ENCODE data around the gene GNG7.
"Not testable (repeated sequence)": the region's sequence is repeated elsewhere in the genome, so short reads cannot be mapped to it uniquely, and the experiment has no call there.

The GNG7 gene

GRCh38 chr19:2679439-2679838, 23.1 kb downstream of the GNG7 start:
- ATAC-seq (no peak), DNase-seq (no peak)
- Mint-ChIP-seq H3K27me3 (peaks cover 2% of the 10 kb centered on the region), H3K4me3 (no peak overlapping the region), H3K4me1 (peaks cover 18% of the 10 kb centered on the region), H3K9me3 (no peaks in the 10 kb centered on the region), H3K36me3 (ENCODE audit: low read depth) (peaks cover 5% of the 10 kb centered on the region), H3K27ac (peak overlapping the region; percentile 25)

DNA sequence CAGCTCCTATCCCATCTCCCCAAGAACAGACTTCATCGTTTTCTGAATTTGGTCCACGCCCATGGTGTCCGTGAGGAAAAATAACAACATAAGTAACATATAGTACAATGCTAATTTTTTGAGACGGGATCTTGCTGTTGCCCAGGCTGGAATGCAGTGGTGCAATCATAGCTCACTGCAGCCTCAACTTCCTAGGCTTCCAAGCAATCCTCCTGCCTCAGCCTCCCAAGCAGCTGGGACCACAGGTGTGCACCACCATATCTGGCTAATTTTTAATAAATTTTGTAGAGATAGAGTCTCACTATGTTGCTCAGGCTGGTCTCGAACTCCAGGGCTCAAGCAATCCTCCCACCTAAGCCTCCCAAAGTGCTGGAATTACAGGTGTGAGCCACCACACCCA, 23.5 kb downstream of the GNG7 start:
- not testable (repeated sequence) for H3K9me3 Mint-ChIP-seq; H3K36me3 Mint-ChIP-seq (ENCODE audit: low read depth); H3K4me3 Mint-ChIP-seq; H3K27me3 Mint-ChIP-seq; ATAC-seq; DNase-seq
- peaks cover 18% of the 10 kb centered on the region for H3K4me1 Mint-ChIP-seq
- H3K27ac Mint-ChIP-seq, result peak overlapping the region; percentile 39

- Mint-ChIP-seq H3K27ac (peak overlapping the region; percentile 67), H3K27me3 (peaks cover 2% of the 10 kb centered on the region), H3K36me3 (ENCODE audit: low read depth) (peaks cover 5% of the 10 kb centered on the region), H3K4me1 (peaks cover 18% of the 10 kb centered on the region), H3K4me3 (peak overlapping the region; percentile 57), H3K9me3 (no peaks in the 10 kb centered on the region)
- ATAC-seq (peak; percentile 13), DNase-seq (no peak)
Observed at GRCh38 chr19:2678044-2678671, 24.3 kb downstream of the GNG7 start.

GRCh38 chr19:2676823-2677222, 25.7 kb downstream of the GNG7 start:
- Mint-ChIP-seq H3K4me3 (no peak overlapping the region), H3K36me3 (ENCODE audit: low read depth) (peaks cover 5% of the 10 kb centered on the region), H3K4me1 (peaks cover 18% of the 10 kb centered on the region), H3K27ac (no peak overlapping the region), H3K27me3 (peaks cover 2% of the 10 kb centered on the region), H3K9me3 (no peaks in the 10 kb centered on the region)
- ATAC-seq (no peak), DNase-seq (no peak)

GRCh38 chr19:2675892-2676291, 26.6 kb downstream of the GNG7 start:
- no peaks in the 10 kb centered on the region for H3K9me3 Mint-ChIP-seq
- H3K27me3 Mint-ChIP-seq, result peaks cover 2% of the 10 kb centered on the region
- DNase-seq, result no peak
- no peak for ATAC-seq
- H3K27ac Mint-ChIP-seq, result no peak overlapping the region
- H3K4me1 Mint-ChIP-seq, result peaks cover 13% of the 10 kb centered on the region
- no peak overlapping the region for H3K4me3 Mint-ChIP-seq
- H3K36me3 Mint-ChIP-seq (ENCODE audit: low read depth), result peaks cover 5% of the 10 kb centered on the region

GRCh38 chr19:2670217-2670616, 32.3 kb downstream of the GNG7 start:
- H3K4me3 Mint-ChIP-seq, result no peak overlapping the region

DNA sequence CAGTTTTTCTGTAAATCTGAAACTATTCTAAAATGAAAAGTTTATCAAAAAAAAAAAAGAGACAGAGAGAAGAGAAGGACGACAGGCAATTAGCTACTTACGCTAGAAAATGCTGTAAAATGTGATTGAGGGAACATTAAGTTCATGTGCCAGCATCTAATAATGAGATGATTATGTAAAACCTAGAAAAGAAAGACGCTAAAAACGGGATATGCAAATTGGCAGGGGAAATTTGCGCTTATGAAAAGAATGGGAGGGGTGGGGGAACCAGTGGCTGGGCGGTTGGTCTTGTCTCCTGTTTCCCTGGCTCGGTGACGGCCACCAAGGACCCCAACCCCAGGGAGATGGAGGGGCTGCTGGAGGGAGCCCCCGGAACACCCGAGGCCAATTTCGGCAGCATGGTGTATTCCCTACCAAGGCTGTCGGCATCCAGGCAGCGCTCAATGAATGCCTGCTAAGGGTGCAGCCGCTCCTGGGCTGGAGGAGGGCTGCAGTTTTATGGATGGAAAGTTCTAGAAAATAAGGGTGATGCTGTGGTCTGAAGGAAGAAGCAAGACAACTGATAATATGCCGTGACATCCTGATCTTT, 34.2 kb downstream of the GNG7 start:
- no peaks in the 10 kb centered on the region for H3K36me3 Mint-ChIP-seq (ENCODE audit: low read depth)
- no peaks in the 10 kb centered on the region for H3K9me3 Mint-ChIP-seq
- no peaks in the 10 kb centered on the region for H3K27me3 Mint-ChIP-seq
- DNase-seq (no peak), ATAC-seq (no peak)
- H3K4me1 Mint-ChIP-seq, result peaks cover 2% of the 10 kb centered on the region
- no peak overlapping the region for H3K4me3 Mint-ChIP-seq
- no peak overlapping the region for H3K27ac Mint-ChIP-seq

More at GRCh38 chr19:2670217-2670616, 32.3 kb downstream of the GNG7 start:
- Mint-ChIP-seq H3K27me3 (no peaks in the 10 kb centered on the region), H3K9me3 (no peaks in the 10 kb centered on the region), H3K27ac (no peak overlapping the region), H3K36me3 (ENCODE audit: low read depth) (no peaks in the 10 kb centered on the region), H3K4me1 (no peaks in the 10 kb centered on the region)
- DNase-seq (no peak), ATAC-seq (no peak)

- H3K9me3 Mint-ChIP-seq; ATAC-seq; H3K27ac Mint-ChIP-seq; H3K4me3 Mint-ChIP-seq; H3K36me3 Mint-ChIP-seq (ENCODE audit: low read depth); DNase-seq; H3K27me3 Mint-ChIP-seq; H3K4me1 Mint-ChIP-seq: not testable (repeated sequence)
Observed at GRCh38 chr19:2667349-2667748, 35.1 kb downstream of the GNG7 start.

DNA sequence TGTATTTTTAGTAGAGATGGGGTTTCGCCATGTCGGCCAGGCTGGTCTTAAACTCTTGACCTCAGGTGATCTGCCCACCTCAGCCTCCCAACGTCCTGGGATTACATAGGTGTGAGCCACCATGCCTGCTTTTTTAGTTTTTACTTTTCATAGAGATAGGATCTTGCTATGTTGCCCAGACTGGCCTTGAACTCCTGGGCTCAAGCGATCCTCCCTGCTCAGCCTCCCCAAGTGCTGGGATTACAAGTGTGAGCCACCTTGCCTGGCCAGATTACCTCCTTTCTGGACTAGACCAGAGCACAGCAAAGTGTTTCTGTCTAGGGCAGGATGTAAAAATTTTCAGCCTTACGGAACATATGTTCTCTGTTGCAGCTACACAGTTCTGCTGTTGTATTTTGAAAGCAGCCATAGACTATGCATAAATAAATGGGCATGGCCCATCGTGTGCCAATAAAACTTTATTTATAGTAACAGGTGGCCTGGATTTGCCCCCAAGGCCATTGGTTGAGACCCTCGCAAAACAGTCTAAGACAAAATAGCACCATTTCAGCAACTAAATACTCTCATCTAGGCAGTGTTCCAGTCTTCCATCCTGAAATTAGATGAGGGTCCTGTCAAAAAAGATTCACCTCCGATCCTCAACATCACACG, 36.0 kb downstream of the GNG7 start:
- H3K4me1 Mint-ChIP-seq, result peaks cover 2% of the 10 kb centered on the region
- H3K4me3 Mint-ChIP-seq, result no peak overlapping the region
- DNase-seq (no peak), ATAC-seq (no peak)
- no peaks in the 10 kb centered on the region for H3K36me3 Mint-ChIP-seq (ENCODE audit: low read depth)
- no peaks in the 10 kb centered on the region for H3K9me3 Mint-ChIP-seq
- no peaks in the 10 kb centered on the region for H3K27me3 Mint-ChIP-seq
- H3K27ac Mint-ChIP-seq, result no peak overlapping the region

DNA sequence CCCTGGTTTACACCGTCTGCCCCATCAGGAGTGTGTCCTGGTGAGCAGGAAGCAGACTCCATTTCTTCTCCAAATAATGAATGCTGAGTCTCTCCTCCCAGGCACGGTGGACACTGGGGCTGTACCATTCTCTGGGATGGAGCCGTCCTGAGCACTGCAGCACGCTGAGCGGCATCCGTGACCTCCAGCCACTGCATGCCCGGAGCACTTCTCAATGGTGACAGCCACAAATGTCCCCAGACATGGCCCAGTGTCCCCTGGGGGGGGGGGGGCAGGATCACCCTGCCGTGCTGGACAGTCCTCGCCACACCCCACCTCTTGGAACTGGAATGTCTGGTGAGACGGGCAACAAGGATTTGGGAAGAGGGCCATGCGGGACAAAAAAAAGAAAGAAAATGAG, 37.4 kb downstream of the GNG7 start:
- H3K27me3 Mint-ChIP-seq, result no peaks in the 10 kb centered on the region
- H3K4me1 Mint-ChIP-seq, result peaks cover 2% of the 10 kb centered on the region
- ATAC-seq (no peak), DNase-seq (no peak)
- H3K27ac Mint-ChIP-seq, result peak overlapping the region; percentile 40
- no peaks in the 10 kb centered on the region for H3K9me3 Mint-ChIP-seq
- H3K4me3 Mint-ChIP-seq, result no peak overlapping the region
- H3K36me3 Mint-ChIP-seq (ENCODE audit: low read depth), result no peaks in the 10 kb centered on the region

- DNase-seq (no peak), ATAC-seq (peak; percentile 40)
- H3K36me3 Mint-ChIP-seq (ENCODE audit: low read depth), result no peaks in the 10 kb centered on the region
- H3K27me3 Mint-ChIP-seq, result no peaks in the 10 kb centered on the region
- H3K27ac Mint-ChIP-seq, result no peak overlapping the region
- no peaks in the 10 kb centered on the region for H3K9me3 Mint-ChIP-seq
- H3K4me3 Mint-ChIP-seq, result no peak overlapping the region
- peaks cover 2% of the 10 kb centered on the region for H3K4me1 Mint-ChIP-seq
Observed at GRCh38 chr19:2663920-2664571, 38.4 kb downstream of the GNG7 start.

- H3K27me3 Mint-ChIP-seq, result no peaks in the 10 kb centered on the region
- H3K27ac Mint-ChIP-seq, result no peak overlapping the region
- H3K4me3 Mint-ChIP-seq, result no peak overlapping the region
- no peak for ATAC-seq
- peaks cover 2% of the 10 kb centered on the region for H3K4me1 Mint-ChIP-seq
- H3K9me3 Mint-ChIP-seq, result no peaks in the 10 kb centered on the region
- peak; percentile 50 for DNase-seq
- no peaks in the 10 kb centered on the region for H3K36me3 Mint-ChIP-seq (ENCODE audit: low read depth)
Observed at GRCh38 chr19:2661615-2662014, 40.9 kb downstream of the GNG7 start.

- no peaks in the 10 kb centered on the region for H3K27me3 Mint-ChIP-seq
- no peaks in the 10 kb centered on the region for H3K36me3 Mint-ChIP-seq (ENCODE audit: low read depth)
- DNase-seq (no peak), ATAC-seq (no peak)
- H3K27ac Mint-ChIP-seq, result no peak overlapping the region
- H3K4me1 Mint-ChIP-seq, result peaks cover 1% of the 10 kb centered on the region
- no peaks in the 10 kb centered on the region for H3K9me3 Mint-ChIP-seq
- no peak overlapping the region for H3K4me3 Mint-ChIP-seq
Observed at GRCh38 chr19:2659856-2660432, 42.5 kb downstream of the GNG7 start.

DNA sequence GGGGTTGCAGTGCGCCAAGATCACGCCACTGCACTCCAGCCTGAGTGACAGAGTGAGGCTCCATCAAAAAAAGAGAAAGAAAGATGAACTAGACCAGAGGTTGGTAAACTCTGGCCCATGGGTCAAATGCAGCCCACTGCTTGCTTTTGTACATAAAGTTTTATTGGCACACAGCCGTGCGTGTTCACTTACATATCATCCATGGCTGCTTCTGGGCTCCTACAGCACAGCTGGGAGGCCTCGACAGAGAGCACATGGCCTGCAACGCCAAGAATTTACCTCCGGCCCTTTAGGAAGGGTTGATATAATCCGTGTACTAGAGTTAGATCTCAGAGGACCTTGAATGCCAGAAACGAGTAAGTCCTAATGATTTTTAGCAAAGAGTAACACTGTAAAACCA, 46.0 kb downstream of the GNG7 start:
- Mint-ChIP-seq H3K9me3 (no peaks in the 10 kb centered on the region), H3K27ac (no peak overlapping the region), H3K4me1 (no peaks in the 10 kb centered on the region), H3K36me3 (ENCODE audit: low read depth) (no peaks in the 10 kb centered on the region), H3K27me3 (no peaks in the 10 kb centered on the region), H3K4me3 (no peak overlapping the region)
- ATAC-seq (no peak), DNase-seq (no peak)
